Measurements from ENCODE around the gene KCNK2.
"Not testable (repeated sequence)": the region's sequence is repeated elsewhere in the genome, so short reads cannot be mapped to it uniquely, and the experiment has no call there.

The KCNK2 gene

DNA sequence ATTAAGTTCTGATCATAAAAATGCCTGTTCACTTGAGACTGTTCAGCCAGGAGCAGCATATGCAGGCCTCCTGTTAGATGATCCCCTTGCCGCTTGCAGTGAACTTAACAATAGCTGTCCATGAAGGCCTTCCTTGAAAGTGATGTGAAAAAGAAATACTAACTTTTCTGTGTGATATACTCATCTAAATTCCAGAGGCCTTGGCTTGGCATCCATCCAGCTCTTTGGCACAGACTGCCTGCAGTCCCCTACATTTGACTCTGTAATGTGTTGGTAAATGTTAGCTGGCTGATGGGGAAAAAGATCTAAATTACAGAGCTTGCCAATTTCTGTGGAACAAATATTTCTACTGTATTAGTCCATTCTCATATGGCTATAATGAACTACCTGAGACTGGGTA lies 73.7 kb downstream of the KCNK2 start:
- DNase-seq (ENCODE audit: low spot score) = no peak

DNA sequence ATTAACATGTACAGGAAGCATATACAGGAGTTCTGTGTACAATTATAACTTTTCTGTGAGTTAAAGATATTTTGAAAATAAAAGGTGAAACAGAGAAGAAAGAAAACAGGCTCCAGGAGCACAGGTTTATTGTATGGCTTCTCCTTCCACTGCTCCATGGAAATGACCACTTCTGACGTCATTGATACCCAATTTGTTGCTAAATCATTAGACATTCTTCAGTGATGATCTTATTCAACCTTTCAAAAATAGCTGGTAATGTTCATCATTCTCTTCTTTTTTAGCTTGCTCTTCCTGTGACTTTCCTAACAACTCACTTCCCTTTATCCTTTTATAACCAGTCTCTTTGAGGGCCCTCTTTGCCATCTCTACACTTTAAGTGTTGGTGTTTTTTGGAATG lies 77.8 kb downstream of the KCNK2 start:
- no peak for DNase-seq (ENCODE audit: low spot score)

DNA sequence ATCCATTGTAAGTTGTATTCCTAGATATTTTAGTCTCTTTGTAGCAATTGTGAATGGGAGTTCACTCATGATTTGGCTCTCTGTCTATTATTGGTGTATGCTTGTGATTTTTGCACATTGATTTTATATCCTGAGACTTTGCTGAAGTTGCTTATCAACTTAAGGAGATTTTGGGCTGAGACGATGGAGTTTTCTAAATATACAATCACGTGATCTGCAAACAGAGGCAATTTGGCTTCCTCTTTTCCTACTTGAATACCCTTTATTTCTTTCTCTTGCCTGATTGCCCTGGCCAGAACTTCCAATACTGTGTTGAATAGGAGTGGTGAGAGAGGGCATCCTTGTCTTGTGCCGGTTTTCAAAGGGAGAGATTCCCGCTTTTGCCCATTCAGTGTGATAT lies 80.6 kb downstream of the KCNK2 start:
- DNase-seq (ENCODE audit: low spot score) = not testable (repeated sequence)

DNA sequence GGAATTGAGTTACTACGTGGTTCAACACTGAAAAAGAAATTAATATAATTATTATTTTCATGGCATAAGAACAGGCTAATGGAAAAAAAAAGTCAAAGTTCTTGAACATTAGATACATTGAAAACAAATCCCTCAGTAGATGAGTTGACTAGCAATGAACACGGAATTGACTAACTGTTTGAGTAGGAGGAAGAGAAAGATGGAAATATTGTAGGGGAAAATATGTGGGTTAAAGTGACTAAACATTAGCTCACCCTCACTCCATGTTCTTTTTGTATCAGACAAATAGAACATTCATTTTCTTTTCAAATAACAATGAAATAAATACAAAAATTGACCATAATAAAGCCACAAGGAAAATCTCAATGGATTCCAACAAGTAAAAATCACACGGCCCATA lies 84.3 kb downstream of the KCNK2 start:
- no peak for DNase-seq (ENCODE audit: low spot score)

DNA sequence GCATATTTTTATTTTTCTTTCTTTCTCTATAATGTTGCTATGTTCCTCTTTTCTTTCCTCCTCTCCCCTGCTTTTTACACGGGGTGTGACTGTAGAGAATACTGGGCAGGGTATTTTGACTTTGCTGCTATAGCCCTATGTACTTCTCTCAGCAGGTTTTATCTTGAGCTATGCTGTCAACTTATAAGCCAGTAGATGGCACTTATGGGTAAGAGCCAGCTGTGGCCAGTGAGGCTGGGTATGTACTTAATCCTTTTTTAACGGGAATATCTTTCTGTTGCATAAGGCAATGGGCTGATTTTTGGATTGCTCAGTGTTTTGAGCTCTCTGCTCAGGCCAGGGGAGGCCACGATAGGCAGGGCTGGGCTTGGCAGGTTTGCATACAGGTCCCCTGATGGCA lies 99.0 kb downstream of the KCNK2 start:
- DNase-seq (ENCODE audit: low spot score) = no peak

DNA sequence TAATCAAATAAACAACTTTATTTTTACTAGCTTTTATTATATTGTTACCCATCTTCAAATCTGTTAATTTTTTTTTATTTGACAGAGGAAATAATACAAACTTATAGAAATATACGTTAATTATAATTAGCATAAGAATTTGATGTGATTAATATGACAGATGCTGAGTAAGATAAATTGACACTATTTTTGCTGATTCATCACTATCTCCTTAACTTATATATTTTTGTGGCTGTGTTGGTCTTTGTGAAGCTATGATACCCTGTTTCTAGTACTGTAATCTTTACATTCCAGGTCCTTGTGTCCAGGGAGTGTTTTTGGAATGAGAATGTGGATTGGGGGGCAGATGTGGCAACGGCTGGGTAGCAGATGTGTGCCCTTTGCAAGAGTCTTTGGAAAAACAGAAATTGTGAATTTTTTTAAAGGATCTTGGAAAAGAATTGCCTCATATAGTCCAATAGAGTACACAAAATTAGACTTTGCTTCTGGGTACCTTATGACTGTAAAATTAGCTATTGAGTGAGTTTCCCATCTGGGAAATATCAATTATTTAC lies 102.6 kb downstream of the KCNK2 start:
- no peak for DNase-seq (ENCODE audit: low spot score)

DNA sequence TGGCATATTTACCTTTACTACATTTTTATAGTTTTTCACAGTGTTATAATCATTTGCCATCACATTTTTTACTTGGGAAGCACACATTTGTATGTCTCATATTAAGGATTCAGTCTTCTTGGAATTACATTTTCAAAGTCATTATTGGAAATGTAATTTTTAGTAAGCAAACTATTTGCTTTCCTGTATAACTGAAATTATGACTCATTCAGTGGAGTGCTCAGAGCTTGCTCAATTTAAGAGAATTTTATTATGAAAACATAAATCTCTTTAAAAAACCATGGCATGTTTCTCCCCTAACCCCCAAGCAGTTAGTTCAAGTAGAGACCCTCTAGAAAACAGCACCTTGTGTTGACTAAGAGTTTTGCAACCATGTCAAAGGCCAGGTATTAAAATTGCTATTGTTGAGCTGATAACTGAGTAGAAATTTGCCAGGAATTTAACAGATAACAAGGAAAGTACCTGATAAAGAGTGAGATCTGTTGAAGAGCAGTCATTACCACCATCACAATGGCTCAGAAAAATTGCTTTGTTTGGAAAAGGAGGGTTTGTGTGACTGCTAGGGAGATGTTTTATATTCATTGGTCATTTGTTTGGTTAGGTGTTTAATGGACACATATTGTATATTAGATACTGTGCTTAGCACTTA lies 105.9 kb downstream of the KCNK2 start:
- DNase-seq (ENCODE audit: low spot score) = no peak

DNA sequence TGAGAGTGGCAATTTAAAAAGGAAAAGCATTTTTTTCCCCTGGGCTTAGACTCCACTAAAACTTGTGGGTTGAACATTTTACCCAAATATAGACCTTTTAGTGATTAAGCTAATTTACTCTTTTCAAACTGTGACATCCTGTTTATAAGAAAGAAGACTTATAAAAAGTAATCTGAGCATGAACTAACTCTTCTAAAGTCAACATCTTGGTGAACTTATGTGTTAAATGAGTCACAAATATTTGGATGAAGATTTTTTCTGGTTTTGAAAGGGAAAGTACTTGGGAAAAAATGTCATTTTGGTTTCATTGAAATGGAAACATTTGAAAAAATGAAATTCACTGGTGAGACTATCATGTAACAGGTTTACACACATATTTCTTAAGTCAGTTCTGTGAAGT lies 109.8 kb downstream of the KCNK2 start:
- no peak for DNase-seq (ENCODE audit: low spot score)

DNA sequence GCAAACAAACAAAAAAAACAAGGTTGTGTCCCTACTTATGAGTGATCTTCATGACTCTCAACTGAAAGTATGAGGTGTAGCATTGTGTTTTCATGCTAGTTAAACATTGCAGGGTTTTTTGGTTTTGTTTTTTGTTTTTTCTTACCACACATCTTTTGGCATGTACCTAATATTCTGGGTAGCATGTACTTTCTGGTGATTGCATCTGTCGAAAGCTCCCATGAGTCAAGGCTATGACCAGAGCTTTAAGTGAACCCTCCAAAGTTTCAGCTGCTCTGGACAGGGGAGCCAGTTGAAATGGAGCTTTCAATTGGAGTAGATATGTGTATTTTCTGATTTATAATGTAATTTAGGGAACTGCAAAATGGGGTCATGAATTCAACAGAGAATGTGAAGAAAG lies 115.5 kb downstream of the KCNK2 start:
- no peak for DNase-seq (ENCODE audit: low spot score)

DNA sequence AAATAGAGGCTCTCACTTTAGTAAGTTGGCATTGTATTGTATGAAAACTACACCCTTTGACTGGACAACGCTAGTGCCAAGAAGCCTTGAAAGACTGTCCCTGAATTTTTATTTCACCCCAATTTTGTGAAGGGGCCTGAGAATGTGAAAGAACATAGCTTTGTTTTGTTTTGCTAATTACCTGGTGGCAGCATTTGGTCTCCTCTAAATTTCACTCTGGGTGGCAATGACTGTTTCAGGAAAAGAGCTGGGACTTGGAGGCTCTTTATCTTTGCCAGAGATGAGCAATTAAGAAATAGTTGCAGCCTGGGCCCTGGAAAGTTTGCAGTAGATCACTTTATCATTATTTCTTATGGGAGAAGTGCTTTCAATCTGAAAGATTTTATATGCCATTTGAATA lies 117.6 kb downstream of the KCNK2 start:
- DNase-seq (ENCODE audit: low spot score) = no peak

DNA sequence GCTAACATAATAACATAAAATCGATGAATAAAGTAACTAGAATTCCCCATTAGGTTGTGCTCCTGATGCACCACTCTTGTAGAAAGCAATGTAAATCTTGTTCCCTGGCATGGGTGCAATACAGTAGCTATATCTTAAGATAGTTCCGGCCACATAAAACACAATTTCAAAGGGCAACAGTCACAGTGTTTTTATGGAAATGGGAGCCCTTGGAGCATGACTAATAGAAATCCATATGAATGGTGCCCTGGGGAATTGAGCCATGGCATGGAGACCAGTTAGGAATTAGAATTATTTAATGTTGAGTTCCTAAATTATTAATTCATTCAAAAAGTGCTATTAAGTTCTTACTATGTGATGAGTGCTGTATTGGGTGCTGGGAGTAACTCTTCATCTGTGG lies 118.7 kb downstream of the KCNK2 start:
- no peak for DNase-seq (ENCODE audit: low spot score)

DNA sequence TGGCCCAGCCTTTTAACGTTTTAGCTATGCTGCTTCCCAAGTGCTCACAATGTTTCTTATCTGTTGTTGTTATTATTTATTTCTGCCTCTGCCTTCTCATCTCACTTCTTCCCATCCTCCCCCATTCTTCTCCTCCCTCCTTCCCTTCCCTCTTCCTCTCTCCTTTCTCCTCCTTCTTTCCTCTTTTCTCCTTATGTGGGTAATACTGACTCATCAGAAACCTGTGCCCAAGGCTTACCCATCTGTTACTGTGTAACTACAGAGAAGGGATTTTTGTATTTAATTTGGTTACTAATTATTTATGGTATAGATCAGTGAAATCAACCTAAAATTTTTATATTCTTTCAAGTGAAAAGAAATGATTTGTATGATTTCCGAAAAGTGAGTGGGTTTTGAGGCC lies 120.3 kb downstream of the KCNK2 start:
- DNase-seq (ENCODE audit: low spot score) = no peak

DNA sequence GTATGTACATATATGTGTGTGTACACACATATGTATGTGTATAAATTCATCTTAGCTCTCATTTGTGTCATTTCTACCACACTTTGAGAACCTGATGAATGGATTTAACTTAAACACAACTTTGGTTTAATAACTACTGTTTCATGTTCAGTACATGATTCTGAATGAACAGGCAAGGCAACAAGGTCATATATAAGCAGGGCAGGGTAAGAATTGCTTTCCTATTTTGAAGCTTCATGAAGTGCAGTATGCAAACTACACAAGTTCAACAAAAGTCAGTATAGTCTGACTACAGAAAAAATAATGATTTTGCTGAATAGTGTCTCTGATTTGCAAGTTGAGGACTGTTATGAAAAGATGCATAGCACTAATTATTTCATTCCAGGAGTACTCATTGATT lies 127.6 kb downstream of the KCNK2 start:
- no peak for DNase-seq (ENCODE audit: low spot score)

DNA sequence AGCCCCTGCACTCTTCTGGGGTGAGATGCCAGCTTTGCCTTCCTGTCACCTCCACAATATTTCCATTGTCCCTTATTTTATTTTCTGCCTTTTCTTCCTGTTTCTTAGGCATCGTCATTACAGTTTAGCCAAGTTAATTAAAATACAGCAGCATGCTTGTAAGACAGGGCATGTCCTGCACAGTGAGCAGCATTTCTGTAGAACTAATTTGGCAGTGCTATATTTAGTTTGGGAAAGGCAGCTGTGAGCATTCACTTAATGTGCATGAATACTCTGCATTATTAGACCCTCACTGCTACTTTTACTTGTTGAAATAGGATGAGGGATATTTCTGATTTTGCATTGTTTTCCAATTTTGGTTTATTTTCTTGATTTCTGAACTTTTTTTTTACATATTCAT lies 133.3 kb downstream of the KCNK2 start:
- no peak for DNase-seq (ENCODE audit: low spot score)

DNA sequence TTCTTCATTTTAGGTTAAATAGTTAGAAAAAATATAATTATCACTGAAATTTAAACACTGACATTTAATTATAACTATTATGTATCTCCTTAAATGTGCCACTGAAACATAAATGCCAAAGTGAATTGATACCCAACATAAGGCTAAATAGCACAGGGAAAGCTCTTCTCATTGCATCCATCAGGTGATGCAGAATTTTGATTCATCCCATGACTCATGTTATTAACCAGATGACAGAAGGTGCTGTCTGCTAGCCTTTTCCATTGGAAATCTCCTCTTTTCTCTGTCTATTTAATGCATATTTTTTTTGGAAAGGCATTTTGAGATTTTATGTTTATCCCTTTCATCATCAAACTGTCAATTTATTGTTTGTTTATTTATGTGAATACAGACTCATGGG lies 136.8 kb downstream of the KCNK2 start:
- no peak for DNase-seq (ENCODE audit: low spot score)

DNA sequence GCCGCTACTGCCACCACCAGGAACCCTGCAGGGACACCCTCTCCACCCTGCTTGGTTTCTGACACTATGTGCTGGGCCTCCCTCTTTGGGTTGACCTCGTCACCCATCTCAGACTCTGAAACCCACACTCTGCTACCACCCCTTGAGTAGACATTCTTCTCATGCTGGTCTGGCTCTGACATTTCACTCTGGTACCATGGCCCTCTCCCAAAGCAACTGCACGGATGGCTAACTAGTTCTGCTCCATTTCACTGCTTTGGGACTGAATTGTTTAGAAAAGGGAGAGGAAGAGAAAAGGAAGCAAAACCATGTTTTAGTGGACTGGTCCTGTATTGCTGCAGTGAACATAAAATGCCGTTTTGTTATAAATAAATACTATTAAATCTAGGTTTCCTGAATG lies 137.8 kb downstream of the KCNK2 start:
- DNase-seq (ENCODE audit: low spot score) = no peak

DNA sequence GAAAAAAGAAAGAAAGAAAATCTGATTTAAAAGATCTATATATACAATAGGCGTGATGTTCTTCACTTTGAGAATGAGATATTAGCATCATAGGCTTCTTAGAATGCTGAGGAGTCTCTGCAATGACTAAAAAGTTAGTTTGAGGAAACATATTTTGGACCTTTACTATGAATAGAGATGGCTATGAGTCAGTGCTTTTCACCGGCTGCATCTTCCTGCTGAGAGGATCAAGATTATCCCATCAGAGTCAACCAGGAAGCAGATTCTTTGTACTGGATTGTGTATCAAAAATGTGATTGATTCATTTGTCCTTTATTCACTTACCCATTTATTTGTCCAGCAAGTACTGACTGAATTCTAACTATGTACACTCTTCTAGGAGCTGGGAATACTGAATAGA lies 144.2 kb downstream of the KCNK2 start:
- DNase-seq (ENCODE audit: low spot score) = no peak

DNA sequence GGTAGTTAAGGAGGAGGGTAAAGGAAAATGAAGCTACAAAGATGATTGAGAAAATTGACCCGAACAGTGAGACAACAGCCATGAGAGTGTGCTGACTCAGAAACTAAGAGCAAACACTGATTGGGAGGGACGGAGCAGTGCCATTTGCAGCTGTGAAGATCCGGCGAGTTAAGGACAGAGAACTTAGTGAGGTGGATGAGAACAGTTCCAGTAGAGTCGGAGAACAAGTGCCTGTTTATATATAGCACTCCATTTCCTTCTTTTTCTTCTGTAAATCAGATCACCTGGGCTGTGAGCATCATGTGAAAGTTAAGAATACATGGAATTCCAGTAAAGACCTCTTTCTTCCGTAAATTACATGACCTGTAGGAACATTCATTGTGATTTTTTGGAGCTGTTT lies 145.7 kb downstream of the KCNK2 start:
- DNase-seq (ENCODE audit: low spot score) = no peak

DNA sequence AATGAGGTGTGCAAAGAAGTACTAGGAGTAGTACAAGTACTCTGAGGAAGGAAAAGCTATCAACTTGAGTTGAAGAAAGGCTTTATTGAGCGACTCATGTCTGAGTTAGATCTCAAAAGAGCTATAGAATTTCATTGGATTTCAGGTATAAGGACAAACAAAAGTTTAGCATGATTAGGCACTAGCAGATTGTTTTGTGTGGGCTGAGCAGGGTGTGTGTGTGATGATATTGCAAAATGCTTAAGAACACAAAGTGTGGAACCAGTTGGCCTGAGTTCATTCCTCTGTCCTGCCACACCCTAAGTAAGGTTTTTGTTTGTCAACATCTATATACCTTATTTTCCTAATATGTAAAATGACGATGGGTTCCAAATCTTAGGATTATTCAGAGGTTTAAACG lies 158.9 kb downstream of the KCNK2 start:
- no peak for DNase-seq (ENCODE audit: low spot score)

DNA sequence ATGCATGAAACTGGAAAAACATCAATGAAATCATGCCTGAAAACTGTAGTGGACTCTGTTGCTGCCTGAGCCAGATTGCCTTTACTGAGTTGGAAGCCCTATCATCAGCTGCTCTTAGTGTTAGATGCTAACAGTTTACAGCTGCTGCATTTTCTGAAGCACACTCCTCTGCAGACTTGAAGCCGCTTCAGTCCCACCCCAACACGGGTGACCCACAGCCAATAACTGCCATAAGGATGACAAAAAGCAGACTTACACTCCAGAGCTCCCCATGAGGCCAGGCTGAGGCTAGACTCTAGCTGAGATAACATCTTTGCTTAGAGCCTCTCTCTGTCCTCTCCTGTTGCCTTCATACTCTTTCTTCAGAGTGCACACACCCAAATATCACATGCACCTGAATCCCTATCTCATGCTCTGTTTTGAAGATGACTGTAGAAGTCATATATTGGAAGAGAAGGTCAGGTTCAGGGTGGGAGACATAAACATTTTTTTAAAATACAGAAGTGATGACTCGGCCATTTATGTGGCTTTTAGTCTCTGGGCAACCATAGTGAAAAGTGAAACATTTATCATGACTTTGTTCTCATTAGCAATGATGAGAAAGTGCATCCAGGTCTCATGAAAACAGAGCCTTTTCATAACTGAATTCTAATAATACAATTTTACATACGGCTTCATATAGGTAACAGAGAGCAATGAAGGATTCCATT lies 161.0 kb downstream of the KCNK2 start:
- DNase-seq (ENCODE audit: low spot score) = no peak

DNA sequence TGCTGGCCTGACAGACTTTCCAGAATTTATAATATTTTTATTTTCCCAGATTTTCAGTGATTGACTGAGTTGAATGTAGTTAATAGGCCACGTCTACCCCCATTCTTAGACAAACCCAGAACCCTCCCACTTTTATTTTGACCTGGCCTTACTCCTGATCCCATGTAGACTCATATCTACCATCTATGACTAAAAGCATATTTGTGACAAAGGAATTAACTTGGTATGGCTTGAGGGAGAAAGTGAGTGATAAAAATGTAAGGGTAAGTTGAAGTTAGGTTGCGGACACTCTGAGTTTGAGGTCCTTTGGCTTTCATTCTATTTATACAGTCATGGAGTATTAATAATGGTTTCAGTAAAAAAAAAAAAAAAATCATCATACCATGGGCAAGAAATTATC lies 168.4 kb downstream of the KCNK2 start:
- DNase-seq (ENCODE audit: low spot score) = no peak

DNA sequence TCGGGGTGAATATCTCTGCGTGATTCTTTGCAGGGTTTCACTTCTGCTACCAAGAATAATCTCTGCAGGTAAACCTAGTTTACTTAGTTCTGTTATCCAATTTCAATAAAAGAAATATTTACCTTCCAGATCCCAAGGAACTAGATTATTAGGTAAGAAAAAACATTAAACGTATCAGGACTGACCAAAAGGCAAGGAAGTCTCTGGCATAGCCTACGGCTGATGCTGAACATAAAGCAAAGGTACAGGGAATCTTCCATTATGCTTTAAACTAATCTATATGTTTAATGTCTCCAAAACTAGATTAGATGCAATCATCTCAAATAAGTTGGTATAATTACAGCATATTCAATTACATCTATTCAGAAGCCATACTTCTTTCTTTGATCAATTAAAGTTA lies 168.9 kb downstream of the KCNK2 start:
- no peak for DNase-seq (ENCODE audit: low spot score)

DNA sequence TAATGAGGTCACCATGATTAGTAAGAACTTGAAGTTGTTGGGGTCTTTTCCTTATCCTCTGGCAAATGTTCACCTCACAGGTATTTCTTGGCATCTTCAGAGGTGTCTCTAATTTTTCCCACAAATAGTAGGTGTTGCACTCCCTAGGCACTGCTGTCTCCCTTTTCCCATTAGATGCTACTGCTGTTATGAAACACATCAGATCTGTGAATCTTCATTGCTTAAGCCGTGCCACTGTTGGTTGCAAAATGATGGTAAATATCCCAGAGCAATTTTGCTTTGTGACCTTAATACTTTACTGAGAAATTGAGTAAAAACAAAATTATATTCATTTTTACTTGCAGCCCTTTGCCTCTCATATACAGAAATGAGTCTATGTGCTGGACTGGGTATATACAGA lies 169.6 kb downstream of the KCNK2 start:
- DNase-seq (ENCODE audit: low spot score) = no peak
